Neuronal stem cell (in vitro differentiated cells): ENCODE data around the gene FAM98B.

Source experiments
- DNase-seq: peaks from one replicate; pipeline ENCODE4 v3.0.0-alpha.2; 2013; ENCODE audit warnings: low spot score
- H2AFZ ChIP-seq: one replicate; pipeline ENCODE4 v1.6.1; 2013; ENCODE audit warnings: mild to moderate bottlenecking, low read length, inconsistent platforms
- H2AK5ac ChIP-seq: 2 replicates; pipeline ENCODE4 v1.6.1; 2013; ENCODE audit warnings: low read depth, mild to moderate bottlenecking, inconsistent platforms, low read length, moderate library complexity, mixed read lengths
- H2BK120ac ChIP-seq: 2 replicates; pipeline ENCODE4 v1.6.1; 2013; ENCODE audit warnings: low read depth, mild to moderate bottlenecking, inconsistent platforms, low read length, moderate library complexity, mixed read lengths
- H2BK12ac ChIP-seq: one replicate; pipeline ENCODE4 v1.6.1; 2013; ENCODE audit warnings: low read length, inconsistent platforms
- H2BK15ac ChIP-seq: 2 replicates; pipeline ENCODE4 v1.6.1; 2013; ENCODE audit warnings: mild to moderate bottlenecking, low read length, inconsistent platforms, mixed read lengths
- H2BK5ac ChIP-seq: one replicate; pipeline ENCODE4 v1.6.1; 2013; ENCODE audit warnings: inconsistent platforms, mild to moderate bottlenecking, low read length, moderate library complexity
- H3K14ac ChIP-seq: one replicate; pipeline ENCODE4 v1.6.1; 2013; ENCODE audit warnings: low read length, inconsistent platforms
- H3K18ac ChIP-seq: 2 replicates; pipeline ENCODE4 v1.6.1; 2013; ENCODE audit warnings: low read length, inconsistent platforms
- H3K23ac ChIP-seq: 2 replicates; pipeline ENCODE4 v1.6.1; 2013; ENCODE audit warnings: low read depth, mild to moderate bottlenecking, mixed read lengths, low read length, inconsistent platforms; ENCODE audit not compliant: poor library complexity
- H3K27ac ChIP-seq: replicated peaks from 3 replicates; pipeline ENCODE4 v1.5.1; 2013; ENCODE audit warnings: low read length, inconsistent platforms
- H3K27me3 ChIP-seq, 3 experiments: 2 replicates each; pipeline ENCODE4 v1.6.1; 2013; ENCODE audit warnings: low read length in 3 of 3, mild to moderate bottlenecking in 2 of 3, inconsistent platforms in 1 of 3, low read depth in 1 of 3, mixed read lengths in 1 of 3, moderate library complexity in 1 of 3; ENCODE audit not compliant: control insufficient read depth in 3 of 3, insufficient read depth in 3 of 3
- H3K36me3 ChIP-seq, 2 donors: replicated peaks in 1 of 2; 2 replicates each; pipeline ENCODE4 v1.6.1; 2013; ENCODE audit warnings: low read length in 2 of 2; ENCODE audit not compliant: control insufficient read depth in 2 of 2, insufficient read depth in 2 of 2
- H3K4ac ChIP-seq: 2 replicates; pipeline ENCODE4 v1.6.1; 2013; ENCODE audit warnings: inconsistent platforms, mild to moderate bottlenecking, low read length, moderate library complexity
- H3K4me1 ChIP-seq, 2 donors: 1 replicate in 1 of 2; 2 replicates in 1 of 2; pipeline ENCODE4 v1.6.1; 2013; ENCODE audit warnings: low read length in 2 of 2, low read depth in 1 of 2; ENCODE audit not compliant: control insufficient read depth in 2 of 2, insufficient read depth in 1 of 2
- H3K4me2 ChIP-seq: one replicate; pipeline ENCODE4 v1.6.1; 2013; ENCODE audit warnings: mild to moderate bottlenecking, low read length, inconsistent platforms; ENCODE audit not compliant: insufficient read depth, poor library complexity, severe bottlenecking
- H3K4me3 ChIP-seq, 2 donors: 2 replicates each; pipeline ENCODE4 v1.5.1; 2013; ENCODE audit warnings: low read length in 2 of 2, mild to moderate bottlenecking in 2 of 2, inconsistent platforms in 1 of 2, moderate library complexity in 1 of 2
- H3K79me1 ChIP-seq: one replicate; pipeline ENCODE4 v1.6.1; 2013; ENCODE audit warnings: low read depth, mild to moderate bottlenecking, inconsistent platforms, low read length, moderate library complexity
- H3K9ac ChIP-seq: one replicate; pipeline ENCODE4 v1.6.1; 2013; ENCODE audit warnings: mild to moderate bottlenecking, low read depth, low read length, inconsistent platforms; ENCODE audit not compliant: poor library complexity
- H3K9me3 ChIP-seq, 2 donors: replicated peaks in 1 of 2; 2 replicates each; pipeline versions ENCODE3 to v1.6.1; 2013; ENCODE audit warnings: low read length in 2 of 2, mild to moderate bottlenecking in 2 of 2, inconsistent platforms in 1 of 2, low read depth in 1 of 2, mixed read lengths in 1 of 2, moderate library complexity in 1 of 2; ENCODE audit not compliant: control insufficient read depth in 2 of 2, insufficient read depth in 1 of 2
- H4K8ac ChIP-seq: one replicate; pipeline ENCODE4 v1.6.1; 2013; ENCODE audit warnings: low read depth, mild to moderate bottlenecking, inconsistent platforms, low read length, moderate library complexity
- H4K91ac ChIP-seq: one replicate; pipeline ENCODE4 v1.6.1; 2013; ENCODE audit warnings: low read length, low read depth, mild to moderate bottlenecking, inconsistent platforms; ENCODE audit not compliant: poor library complexity
- WGBS, 2 donors: extraction: QIAGEN DNeasy Blood & Tissue Kit; methylation state at CpG; one replicate each; pipeline ENCODE4 v1.1.7; 2013; ENCODE audit warnings: missing lambda C conversion rate in 2 of 2, mixed read lengths in 1 of 2; ENCODE audit not compliant: insufficient read length in 2 of 2, insufficient replicate concordance in 1 of 2; ENCODE audit errors: extremely low coverage in 2 of 2; 5-methylcytosine and 5-hydroxymethylcytosine counted together

Gene FAM98B

DNA sequence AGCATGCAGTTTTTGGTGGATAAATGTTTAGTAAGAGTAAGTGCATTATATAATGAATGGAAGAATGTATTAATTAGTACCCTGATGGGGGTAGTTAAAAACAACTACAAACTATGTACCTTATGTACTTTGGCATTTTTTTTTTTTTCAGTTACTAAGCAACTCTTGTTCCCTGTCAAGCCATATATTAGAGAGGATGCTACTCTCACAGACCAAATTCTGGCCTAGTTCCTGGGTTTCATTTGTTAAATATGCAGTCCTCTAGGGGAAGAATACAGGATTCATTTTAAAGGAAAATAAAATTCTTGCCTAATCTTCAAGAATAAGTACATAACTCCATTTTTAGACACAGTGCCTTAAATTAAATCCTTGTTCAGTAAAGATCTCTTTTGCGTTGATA, 16.9 kb downstream of the FAM98B start:
- Histone ChIP-seq H2BK12ac (no peak overlapping the region), H2BK120ac (no peak overlapping the region), H2BK15ac (no peak overlapping the region), H3K4me1 (no peaks in the 10 kb centered on the region), H3K4me2 (no peak overlapping the region), H3K36me3 (peaks cover 8 to 85% of the 10 kb centered on the region in 2 donors), H3K79me1 (no peaks in the 10 kb centered on the region), H2BK5ac (no peak overlapping the region), H3K27ac (no peak overlapping the region), H3K14ac (no peak overlapping the region), H3K18ac (no peak overlapping the region), H3K4me3 (no peak overlapping the region), H3K23ac (no peak overlapping the region), H3K4ac (no peak overlapping the region), H2AFZ (no peak overlapping the region), H4K8ac (no peak overlapping the region), H3K9ac (no peak overlapping the region), H4K91ac (no peak overlapping the region), H2AK5ac (no peak overlapping the region), H3K27me3 (no peaks in the 10 kb centered on the region), H3K9me3 (no peaks in the 10 kb centered on the region)
- no CpG with 5 or more reads among the region's 1 CpG for whole genome bisulfite sequencing, 2 donors
- no peak for DNase-seq

- no peak overlapping the region for H4K8ac ChIP-seq
- H4K91ac ChIP-seq: no peak overlapping the region
- no peak overlapping the region for H3K23ac ChIP-seq
- no peak overlapping the region for H3K14ac ChIP-seq
- H3K4me1 ChIP-seq: no peaks in the 10 kb centered on the region
- no peak overlapping the region for H3K27ac ChIP-seq
- no peak overlapping the region for H3K4ac ChIP-seq
- H2BK5ac ChIP-seq: no peak overlapping the region
- H3K36me3 ChIP-seq: peaks cover 8 to 86% of the 10 kb centered on the region in 2 donors
- H3K18ac ChIP-seq: no peak overlapping the region
- no peaks in the 10 kb centered on the region for H3K9me3 ChIP-seq
- no peak overlapping the region for H2AK5ac ChIP-seq
- H2BK120ac ChIP-seq: no peak overlapping the region
- DNase-seq: no peak
- no peak overlapping the region for H3K9ac ChIP-seq
- H2BK12ac ChIP-seq: no peak overlapping the region
- H2BK15ac ChIP-seq: no peak overlapping the region
- H3K79me1 ChIP-seq: no peaks in the 10 kb centered on the region
- no peaks in the 10 kb centered on the region for H3K27me3 ChIP-seq
- H3K4me3 ChIP-seq: no peak overlapping the region
- H3K4me2 ChIP-seq: no peak overlapping the region
- H2AFZ ChIP-seq: no peak overlapping the region
- WGBS, 2 donors: no CpG with 5 or more reads among the region's 2 CpGs
Measured at GRCh38 chr15:38471974-38472373, 18.0 kb downstream of the FAM98B start.

GRCh38 chr15:38474155-38474757, 20.3 kb downstream of the FAM98B start:
- peak; percentile 39 for DNase-seq

GRCh38 chr15:38475361-38475760, 21.4 kb downstream of the FAM98B start:
- Histone ChIP-seq H3K4me1 (no peaks in the 10 kb centered on the region), H2BK5ac (no peak overlapping the region), H4K91ac (no peak overlapping the region), H3K27ac (no peak overlapping the region), H2AFZ (no peak overlapping the region), H3K23ac (no peak overlapping the region), H3K79me1 (no peaks in the 10 kb centered on the region), H2BK120ac (no peak overlapping the region), H3K4me2 (no peak overlapping the region), H3K27me3 (no peaks in the 10 kb centered on the region), H3K9ac (no peak overlapping the region), H3K36me3 (peaks cover 8 to 82% of the 10 kb centered on the region in 2 donors), H3K14ac (no peak overlapping the region), H3K4me3 (no peak overlapping the region), H2BK12ac (no peak overlapping the region), H3K4ac (no peak overlapping the region), H3K18ac (no peak overlapping the region), H3K9me3 (no peaks in the 10 kb centered on the region), H2BK15ac (no peak overlapping the region), H2AK5ac (no peak overlapping the region), H4K8ac (no peak overlapping the region)
- DNase-seq: no peak
- no CpG with 5 or more reads among the region's 2 CpGs for WGBS, 2 donors

More at GRCh38 chr15:38474155-38474757, 20.3 kb downstream of the FAM98B start:
- Histone ChIP-seq H3K4me2 (no peak overlapping the region), H2AK5ac (no peak overlapping the region), H2BK15ac (no peak overlapping the region), H3K18ac (no peak overlapping the region), H3K27ac (no peak overlapping the region), H2BK12ac (no peak overlapping the region), H3K4me1 (no peaks in the 10 kb centered on the region), H4K8ac (no peak overlapping the region), H3K79me1 (no peaks in the 10 kb centered on the region), H2BK120ac (no peak overlapping the region), H3K4ac (no peak overlapping the region), H4K91ac (no peak overlapping the region), H3K9me3 (no peaks in the 10 kb centered on the region), H3K36me3 (peaks cover 8 to 91% of the 10 kb centered on the region in 2 donors), H3K14ac (no peak overlapping the region), H3K9ac (no peak overlapping the region), H2BK5ac (no peak overlapping the region), H3K23ac (no peak overlapping the region), H2AFZ (no peak overlapping the region), H3K4me3 (no peak overlapping the region), H3K27me3 (no peaks in the 10 kb centered on the region)
- no CpG with 5 or more reads among the region's 4 CpGs for WGBS, 2 donors
